Kidney epithelial cell (primary cell): ENCODE results near the gene LRBA. TPM values are rescaled to one million over a fixed set of nuclear protein-coding genes. Genes with fewer than 3 reads are reported as not detected.
"Not testable (repeated sequence)": the region's sequence is repeated elsewhere in the genome, so short reads cannot be mapped to it uniquely, and the experiment has no call there.

Source experiments
- DNase-seq: peaks from one replicate; pipeline ENCODE4 v3.0.0-alpha.2; 2010; ENCODE audit warnings: low read depth
- H3K27me3 ChIP-seq: 2 replicates; pipeline ENCODE4 v1.6.0; 2011; ENCODE audit warnings: low read length; ENCODE audit not compliant: control insufficient read depth, insufficient read depth
- H3K36me3 ChIP-seq: 2 replicates; pipeline ENCODE4 v1.5.1; 2011; ENCODE audit warnings: low read length; ENCODE audit not compliant: control insufficient read depth, insufficient read depth
- H3K4me3 ChIP-seq: 2 replicates; pipeline ENCODE4 v1.5.1; 2011; ENCODE audit warnings: low read depth, mild to moderate bottlenecking, control low read depth, low read length
- CTCF ChIP-seq: IDR thresholded peaks from 2 replicates; pipeline ENCODE4 v1.5.1; 2011; ENCODE audit warnings: mild to moderate bottlenecking, moderate library complexity, low read length, control low read depth, inconsistent platforms; ENCODE audit not compliant: insufficient read depth, poor library complexity, severe bottlenecking
- total RNA-seq: library from RNA; depleted of rRNA; stranded (reverse); fragments of >200 nt; gene quantifications from 2 replicates; pipeline ENCODE4 v1.2.3, GENCODE V29; 2015

Gene LRBA
- total RNA-seq, 1 donor from 2014 or later, result 85.2 TPM

- Histone ChIP-seq H3K4me3 (no peak overlapping the region), H3K27me3 (no peaks in the 10 kb centered on the region), H3K36me3 (no peaks in the 10 kb centered on the region)
- no peak for DNase-seq
- no peak for TF ChIP-seq CTCF
These were observed 448.0 kb downstream of the LRBA start for GRCh38 chr4:150567070-150567469.

GRCh38 chr4:150564967-150565366 lies 450.1 kb downstream of the LRBA start:
- not testable (repeated sequence) for DNase-seq, H3K36me3 ChIP-seq, H3K27me3 ChIP-seq, H3K4me3 ChIP-seq

GRCh38 chr4:150562751-150563150 lies 452.3 kb downstream of the LRBA start:
- no peak for DNase-seq
- Histone ChIP-seq H3K27me3 (no peaks in the 10 kb centered on the region), H3K4me3 (no peak overlapping the region), H3K36me3 (no peaks in the 10 kb centered on the region)
- no peak for TF ChIP-seq CTCF

GRCh38 chr4:150562250-150562649 lies 452.8 kb downstream of the LRBA start:
- DNase-seq, result no peak
- no peak overlapping the region for H3K4me3 ChIP-seq
- H3K27me3 ChIP-seq, result no peaks in the 10 kb centered on the region
- no peaks in the 10 kb centered on the region for H3K36me3 ChIP-seq
- no peak for TF ChIP-seq CTCF

- no peak for TF ChIP-seq CTCF
- no peak overlapping the region for H3K4me3 ChIP-seq
- H3K36me3 ChIP-seq, result no peaks in the 10 kb centered on the region
- no peak for DNase-seq
- no peaks in the 10 kb centered on the region for H3K27me3 ChIP-seq
These were observed 453.8 kb downstream of the LRBA start for GRCh38 chr4:150561143-150561737.

- DNase-seq, H3K4me3 ChIP-seq, H3K36me3 ChIP-seq, H3K27me3 ChIP-seq: not testable (repeated sequence)
These were observed 457.3 kb downstream of the LRBA start for GRCh38 chr4:150557811-150558210.

GRCh38 chr4:150547154-150547838 lies 467.8 kb downstream of the LRBA start:
- TF ChIP-seq CTCF, result no peak
- DNase-seq, result no peak
- Histone ChIP-seq H3K4me3 (no peak overlapping the region), H3K27me3 (no peaks in the 10 kb centered on the region), H3K36me3 (no peaks in the 10 kb centered on the region)
